ENCODE results near the gene ATP5F1E.
"Not testable (repeated sequence)": the region's sequence is repeated elsewhere in the genome, so short reads cannot be mapped to it uniquely, and the experiment has no call there.

The ATP5F1E gene

DNA sequence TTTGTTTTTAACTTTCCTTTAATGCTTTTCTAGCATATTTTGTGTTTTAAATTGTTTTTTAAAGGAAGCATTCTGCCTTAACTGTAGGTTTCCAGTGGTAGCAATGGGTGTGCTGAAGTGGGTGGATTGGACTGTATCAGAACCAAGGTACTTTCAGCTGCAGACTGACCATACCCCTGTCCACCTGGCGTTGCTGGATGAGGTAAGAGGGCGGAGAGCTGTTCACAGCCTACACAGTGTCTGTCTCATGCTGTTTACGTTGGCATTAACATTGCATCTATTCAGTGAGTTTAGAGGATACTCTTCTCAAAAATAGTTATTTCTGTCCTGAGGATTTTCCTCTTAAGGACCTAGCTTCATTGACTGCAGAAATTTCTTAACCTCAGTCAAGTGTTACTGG, 39.2 kb downstream of the ATP5F1E start:
- in situ Hi-C loops (cut with MboI; ENCODE audit: low sequenced_read_pairs): no loop called here

DNA sequence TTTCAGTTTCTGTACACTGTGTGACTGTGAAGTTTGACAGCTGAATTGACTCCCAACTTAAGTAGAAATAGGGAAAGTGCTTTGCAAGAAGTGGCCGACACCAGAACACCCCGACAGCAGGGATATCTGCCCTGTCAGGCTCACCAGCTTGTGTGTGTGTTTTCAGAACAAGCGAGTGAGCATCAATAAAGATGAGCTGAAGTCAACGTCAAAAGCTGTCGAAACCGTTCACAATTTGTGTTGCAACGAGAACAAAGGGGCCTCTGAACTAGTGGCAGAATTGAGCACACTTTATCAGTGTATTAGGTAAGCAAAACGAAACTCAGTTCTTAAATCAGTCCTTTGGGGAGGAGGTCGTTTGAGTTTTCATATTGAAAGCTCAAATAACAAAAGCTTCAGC, 40.4 kb downstream of the ATP5F1E start:
- in situ Hi-C loops (cut with MboI; ENCODE audit: low sequenced_read_pairs): no loop called here

DNA sequence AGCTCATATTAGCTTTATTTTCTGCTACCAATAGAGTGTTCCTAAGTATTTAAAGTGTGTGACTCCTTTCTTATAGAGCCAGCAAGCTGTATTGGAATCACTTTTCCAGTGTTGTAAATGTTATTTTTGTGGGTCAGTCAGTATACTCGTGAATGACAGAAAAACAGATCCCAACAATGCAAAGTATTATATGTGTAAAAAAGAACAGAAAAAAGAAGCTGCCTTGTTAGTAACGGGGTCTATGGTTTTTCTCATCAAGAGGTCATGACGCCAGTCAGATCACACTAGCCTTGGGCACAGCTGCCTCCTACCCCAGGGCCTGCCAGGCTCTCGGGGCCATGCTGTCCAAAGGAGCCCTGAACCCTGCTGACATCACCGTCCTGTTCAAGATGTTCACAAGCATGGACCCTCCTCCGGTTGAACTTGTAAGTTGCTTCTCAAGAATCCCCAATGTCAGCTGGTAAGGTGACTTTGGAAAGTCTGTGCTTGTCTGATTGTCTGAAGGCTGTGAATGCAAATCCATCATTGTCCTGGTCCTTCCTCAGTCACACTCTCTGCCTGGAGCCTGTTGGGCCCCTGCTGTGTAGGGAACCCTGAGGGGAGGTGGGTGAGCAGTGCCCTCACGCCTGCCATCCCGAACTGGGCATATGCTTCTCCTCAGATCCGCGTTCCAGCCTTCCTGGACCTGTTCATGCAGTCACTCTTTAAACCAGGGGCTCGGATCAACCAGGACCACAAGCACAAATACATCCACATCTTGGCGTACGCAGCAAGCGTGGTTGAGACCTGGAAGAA, 41.3 kb downstream of the ATP5F1E start:
- in situ Hi-C loops (cut with MboI; ENCODE audit: low sequenced_read_pairs): no loop called here

DNA sequence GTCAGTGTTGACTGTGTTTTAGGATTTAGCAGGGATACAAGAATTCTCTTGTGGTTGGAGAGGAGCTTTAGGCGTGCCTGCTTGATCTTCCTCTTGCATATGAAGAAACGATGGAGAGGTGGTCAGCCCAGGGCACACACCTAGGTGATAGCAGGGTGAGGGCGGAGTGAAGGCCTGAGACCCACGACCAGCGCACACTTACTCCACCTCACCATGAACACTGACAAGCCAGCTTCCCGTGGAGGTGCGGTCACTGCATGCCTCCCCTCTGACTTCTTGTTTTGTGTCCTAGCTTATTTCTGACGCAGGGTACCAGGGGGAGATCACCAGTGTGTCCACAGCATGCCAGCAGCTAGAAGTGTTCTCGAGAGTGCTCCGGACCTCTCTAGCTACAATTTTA, 42.9 kb downstream of the ATP5F1E start:
- in situ Hi-C loops (cut with MboI; ENCODE audit: low sequenced_read_pairs): no loop called here

DNA sequence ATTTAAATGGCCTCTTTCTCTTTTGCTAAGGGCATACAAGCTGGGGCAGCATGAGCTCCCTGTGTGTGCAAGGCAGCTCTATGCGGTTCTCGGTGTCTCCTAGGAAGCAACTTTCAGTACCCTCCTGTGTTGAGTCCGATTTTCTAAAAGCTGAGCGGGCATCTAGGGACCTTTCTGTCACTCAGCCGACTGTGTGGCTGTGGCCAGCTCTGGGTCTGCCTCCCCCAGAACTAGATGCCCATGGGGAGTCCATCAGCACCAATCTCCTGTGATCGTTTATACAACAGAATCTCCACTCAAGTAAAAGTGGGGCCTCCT, 43.6 kb downstream of the ATP5F1E start:
- in situ Hi-C loops (cut with MboI; ENCODE audit: low sequenced_read_pairs): no loop called here

DNA sequence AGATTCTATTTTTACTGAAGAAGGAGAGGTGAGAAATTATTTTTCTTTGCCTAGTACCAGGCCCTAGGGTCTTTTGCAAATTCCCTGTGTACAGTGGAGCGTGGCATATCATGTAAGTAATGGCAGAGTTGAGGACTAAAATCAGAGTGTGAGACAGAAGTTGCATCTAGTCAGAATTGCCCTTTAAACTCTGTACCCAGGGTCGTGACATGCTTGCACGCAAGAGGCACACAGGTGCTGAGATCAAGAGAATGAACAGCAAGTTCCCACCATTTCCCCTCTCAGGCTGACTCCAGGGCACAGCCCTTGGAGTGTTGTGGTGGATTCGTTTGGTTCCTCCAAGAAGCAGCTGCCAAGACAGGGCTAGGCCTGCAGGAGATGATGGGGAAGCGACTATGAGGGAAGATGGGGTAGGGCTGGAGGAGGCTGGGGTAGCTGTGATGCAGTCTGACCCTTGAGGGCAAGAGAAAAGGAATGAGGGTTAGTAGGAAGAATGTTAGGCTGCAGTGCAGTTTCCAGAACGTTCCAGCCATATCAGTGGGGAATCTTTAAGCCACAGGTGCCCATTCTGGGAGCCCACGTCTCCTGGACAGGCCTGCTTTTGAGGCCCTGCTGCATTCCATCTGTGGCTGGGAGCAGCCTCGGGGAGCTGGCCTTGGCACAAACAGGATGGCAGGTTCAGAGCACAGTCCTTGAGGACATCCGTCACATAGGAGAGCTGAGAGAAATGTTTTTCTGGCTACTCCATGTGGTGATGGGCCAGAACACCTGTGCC, 44.2 kb downstream of the ATP5F1E start:
- in situ Hi-C loops (cut with MboI; ENCODE audit: low sequenced_read_pairs): no loop called here

DNA sequence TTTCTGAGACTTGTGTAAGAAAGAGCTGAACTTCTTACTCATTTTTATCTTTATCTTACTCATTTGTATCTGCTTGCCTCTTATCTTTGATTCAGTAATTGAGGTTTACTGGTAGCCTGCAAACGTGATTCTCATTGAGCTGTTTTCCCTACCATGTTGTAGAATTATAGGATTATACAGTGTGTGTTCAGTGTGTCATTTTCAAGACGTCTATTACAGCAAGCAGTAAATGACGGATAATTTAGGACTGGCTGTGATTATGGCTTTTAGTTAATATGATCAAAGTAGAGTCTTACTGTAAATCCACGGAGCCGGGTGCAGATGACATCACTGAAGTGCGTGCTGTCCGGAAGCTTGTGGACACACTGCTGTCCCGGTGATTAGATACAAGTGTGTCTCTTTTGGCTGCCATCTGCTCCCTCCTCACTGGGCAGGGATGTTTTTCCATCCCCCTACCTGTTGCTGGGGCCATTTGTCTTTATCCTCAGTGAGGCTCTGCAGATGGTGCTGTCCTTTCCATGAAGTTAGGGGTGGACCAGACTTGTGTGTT, 45.1 kb downstream of the ATP5F1E start:
- in situ Hi-C loops (cut with MboI; ENCODE audit: low sequenced_read_pairs): no loop called here

DNA sequence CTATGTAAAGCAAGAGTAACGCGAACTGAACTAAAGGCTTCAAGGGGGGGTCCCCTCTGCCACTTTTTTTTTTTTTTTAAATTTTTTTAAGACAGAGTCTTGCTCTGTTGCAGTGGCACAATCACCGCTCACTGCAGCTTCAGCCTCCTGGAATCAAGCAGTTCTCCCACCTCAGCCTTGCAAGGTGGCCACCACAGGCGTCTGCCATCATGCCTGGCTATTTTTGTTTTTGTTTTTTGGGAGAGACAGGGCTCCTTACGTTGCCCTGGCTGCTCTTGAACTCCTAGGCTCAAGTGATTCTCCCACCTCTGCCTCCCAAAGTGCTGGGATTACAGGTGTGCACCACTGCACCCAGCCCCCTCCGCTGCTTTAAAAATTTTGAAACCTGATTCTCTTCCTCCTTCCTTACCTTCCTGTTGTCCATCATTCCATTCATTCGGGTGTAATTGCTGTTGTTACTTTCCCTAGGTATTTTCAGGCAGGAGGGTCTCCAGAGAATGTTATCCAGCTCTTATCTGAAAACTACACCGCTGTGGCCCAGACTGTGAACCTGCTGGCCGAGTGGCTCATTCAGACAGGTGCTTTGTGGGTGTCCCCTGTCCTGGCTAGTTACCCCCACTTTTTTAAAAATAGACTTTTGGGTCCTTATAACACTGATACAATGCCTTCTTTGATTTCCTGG, 45.7 kb downstream of the ATP5F1E start:
- in situ Hi-C loops (cut with MboI; ENCODE audit: low sequenced_read_pairs): no loop called here

DNA sequence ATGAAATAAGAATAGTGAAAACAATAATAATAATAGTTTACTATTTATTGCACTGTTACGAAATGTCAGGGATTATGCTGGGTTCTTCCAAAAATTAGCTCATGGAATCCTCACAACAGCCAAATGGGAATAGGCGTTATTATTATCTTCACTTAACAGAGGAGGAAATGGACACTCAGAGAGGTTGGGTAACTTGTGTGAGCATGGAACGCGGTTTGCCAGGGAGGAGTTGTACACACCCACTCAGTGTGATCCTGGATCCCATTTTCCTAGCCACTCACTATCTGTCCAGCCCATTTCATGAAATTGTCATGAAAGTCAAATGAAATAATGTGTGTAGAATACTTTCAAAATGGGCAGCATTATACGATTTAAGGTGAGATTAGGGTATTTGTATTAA, 46.5 kb downstream of the ATP5F1E start:
- in situ Hi-C loops (cut with MboI; ENCODE audit: low sequenced_read_pairs): no loop called here

DNA sequence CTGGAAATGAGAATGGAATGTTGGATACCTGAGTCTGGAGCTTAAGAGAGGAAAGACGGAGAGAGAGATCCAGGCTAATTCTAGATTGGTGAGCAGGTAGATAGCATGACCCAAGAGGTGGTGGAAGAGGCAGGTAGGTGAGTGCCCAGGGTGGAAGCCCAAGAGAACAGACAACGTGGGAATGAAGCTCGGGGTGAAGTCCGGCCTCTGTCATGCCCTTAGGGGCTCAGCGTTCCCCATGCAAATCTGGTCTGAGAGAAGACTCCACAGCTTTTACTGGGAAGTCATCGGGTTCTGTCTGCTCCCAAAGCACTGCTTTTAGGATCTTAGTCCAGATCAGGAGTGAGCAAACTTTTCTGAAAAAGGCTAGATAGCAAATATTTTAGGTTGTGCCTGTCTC, 47.4 kb downstream of the ATP5F1E start:
- in situ Hi-C loops (cut with MboI; ENCODE audit: low sequenced_read_pairs): no loop called here

DNA sequence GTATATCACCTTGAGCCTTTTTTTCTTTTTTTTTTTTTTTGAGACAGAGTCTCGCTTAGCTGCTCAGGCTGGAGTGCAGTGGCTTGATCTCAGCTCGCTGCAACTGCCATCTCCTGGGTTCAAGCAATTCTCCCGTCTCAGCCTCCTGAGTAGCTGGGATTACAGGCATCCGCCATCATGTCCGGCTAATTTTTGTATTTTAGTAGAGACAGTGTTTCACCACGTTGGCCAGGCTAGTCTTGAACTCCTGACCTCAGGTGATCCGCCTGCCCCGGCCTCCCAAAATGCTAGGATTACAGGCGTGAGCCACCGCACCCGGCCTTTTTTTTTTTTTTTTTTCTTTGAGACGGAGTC, 49.0 kb downstream of the ATP5F1E start:
- in situ Hi-C loops (cut with MboI; ENCODE audit: low sequenced_read_pairs): not testable (repeated sequence)

DNA sequence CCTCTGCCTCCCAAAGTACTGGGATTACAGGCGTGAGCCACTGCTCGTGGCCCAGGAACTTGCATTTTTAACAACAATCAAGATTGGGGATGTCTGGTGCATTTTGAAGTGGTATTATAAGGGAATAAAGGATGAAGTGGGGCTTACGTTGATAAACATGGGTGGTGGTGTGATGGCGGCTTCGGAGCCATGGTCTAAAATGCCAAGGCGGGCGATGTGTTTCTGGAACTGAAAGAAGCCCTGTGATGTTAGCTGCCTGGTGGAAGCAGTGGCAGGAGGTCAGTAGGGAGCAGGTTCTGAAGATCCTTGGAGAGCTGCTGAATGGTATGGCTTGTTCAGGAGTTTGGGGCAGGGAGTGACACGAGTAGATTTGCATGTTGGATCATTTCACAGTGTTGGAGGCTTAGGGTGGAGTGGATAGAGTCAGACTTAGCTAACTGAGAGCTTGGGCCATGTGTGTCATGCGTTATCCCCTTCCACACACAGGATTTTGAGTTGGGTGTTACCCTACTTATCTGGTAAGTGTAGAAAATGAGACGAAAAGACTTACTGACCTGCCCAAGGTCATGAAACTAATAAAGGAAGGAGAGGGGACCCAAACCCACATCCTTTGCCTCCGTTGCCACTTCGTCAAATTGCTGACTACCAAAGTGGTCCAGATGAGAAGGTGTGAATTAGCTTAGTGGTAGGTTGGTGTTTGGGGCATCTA, 49.6 kb downstream of the ATP5F1E start:
- in situ Hi-C loops (cut with MboI; ENCODE audit: low sequenced_read_pairs): no loop called here

DNA sequence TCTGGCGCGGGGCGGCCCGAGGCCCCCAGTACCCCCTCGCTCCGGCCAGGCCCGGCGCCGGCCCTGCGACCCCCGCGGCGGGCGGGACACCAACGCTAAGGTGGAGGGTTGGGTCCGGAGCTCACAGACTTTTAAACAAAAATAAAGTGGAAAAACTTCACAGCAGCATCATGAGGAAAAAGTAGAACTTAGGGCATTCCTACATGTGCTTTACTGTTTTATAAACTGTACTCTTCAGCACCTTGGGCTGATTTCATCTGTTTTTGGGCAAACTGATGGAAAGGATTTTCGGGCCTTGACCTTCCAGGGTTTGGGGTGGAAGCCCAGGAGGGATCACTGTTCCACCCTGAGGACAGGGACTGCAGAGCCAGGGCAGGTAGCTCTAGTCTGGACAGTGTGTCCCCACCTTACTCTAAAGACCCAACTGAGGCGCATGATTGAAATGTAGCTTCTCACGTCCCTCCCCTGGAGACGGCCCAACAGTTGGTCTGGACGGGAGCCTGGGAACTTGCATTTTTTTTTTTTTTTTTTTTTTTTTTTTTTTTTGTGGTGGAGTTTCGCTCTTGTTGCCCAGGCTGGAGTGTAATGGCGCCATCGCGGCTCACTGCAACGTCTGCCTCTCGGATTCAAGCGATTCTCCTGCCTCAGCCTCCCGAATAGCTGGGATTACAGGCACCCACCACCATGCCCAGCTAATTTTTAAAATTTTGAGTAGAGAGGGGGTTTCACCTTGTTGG, 50.3 kb downstream of the ATP5F1E start:
- in situ Hi-C loops (cut with MboI; ENCODE audit: low sequenced_read_pairs): no loop called here

DNA sequence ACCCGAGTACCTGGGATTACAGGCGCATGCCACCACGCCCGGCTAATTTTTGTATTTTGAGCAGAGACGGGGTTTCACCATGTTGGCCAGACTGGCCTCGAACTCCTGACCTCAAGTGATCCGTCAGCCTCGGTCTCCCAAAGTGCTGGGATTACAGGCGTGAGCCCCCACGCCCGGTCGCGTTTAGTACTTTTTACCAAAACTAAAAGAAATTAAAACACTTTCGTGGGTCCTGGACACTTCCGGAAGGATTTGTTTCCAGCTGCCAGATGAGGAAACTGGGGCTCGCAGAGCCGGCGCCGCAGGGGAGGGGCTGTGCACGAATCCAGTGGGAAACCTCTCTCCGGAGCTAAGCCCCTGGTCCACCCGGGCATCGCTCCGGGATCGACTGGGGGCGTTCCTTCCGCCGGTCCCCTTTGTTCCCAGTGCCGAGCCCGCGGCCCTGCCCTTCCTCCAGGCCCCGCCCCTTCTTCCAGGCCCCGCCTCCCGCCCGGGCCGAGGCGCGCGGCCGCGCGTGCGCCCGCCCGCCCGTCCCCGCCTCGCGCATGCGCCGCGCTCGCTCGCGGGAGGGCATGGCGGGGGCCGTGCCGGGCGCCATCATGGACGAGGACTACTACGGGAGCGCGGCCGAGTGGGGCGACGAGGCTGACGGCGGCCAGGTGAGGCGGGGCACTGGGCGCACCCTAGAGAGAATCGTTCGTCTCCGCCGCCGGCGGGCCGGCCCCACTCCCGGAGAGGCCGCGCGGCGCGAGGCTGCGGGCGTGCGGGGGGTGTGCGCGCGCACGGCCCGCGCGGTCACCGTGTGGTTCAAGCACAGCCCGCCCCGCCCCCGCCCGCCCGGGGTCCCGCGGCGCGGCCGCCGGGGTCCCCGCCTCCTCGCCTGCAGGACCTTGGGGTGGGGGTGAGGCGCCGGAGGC, 51.2 kb downstream of the ATP5F1E start, which contains the start of gene NELFCD:
Gene NELFCD (plus strand): TSS at position 546 of the 917 bp plus-strand sequence. CDS start 54 bp downstream, at position 600.
- in situ Hi-C loops (cut with MboI; ENCODE audit: low sequenced_read_pairs): no loop called here

DNA sequence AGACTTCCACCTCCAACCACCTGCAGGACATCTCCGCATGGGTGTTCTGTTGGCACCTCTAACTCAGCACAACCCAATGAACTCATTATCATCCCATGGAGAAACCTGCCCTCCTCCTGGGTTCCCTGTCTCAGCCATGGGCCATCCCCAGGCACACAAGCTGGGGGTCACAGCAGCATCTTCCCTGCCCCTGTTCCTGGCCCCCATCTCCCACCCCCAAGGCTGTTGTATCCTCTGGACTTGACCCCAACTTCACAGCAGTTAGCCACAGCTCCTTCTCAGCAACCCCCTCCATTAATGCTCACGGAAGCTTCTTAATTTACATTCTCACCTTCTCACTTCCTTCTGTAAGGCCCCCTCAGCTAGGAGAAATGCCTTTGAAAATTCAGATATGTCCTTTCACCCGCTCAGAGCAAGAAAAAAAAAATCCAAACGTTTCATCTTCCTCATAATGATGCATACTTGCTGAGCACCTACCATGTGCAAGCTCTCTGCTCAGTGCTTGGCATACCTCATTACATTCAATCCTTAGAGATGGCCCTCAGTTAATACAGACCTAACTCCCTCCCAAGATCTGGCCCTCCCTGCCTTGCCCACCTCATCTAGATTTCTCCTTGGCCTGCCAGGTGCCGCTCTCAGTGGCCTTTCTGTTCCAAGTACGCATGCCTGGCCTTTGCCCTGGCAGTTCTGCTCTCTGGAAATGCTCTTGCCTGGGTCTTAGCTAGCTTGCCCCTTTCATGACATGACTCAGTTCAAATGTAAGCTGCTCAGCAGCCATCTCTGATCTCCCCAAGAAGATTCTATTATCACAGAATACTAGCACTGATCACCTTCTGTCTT, 53.6 kb downstream of the ATP5F1E start:
- in situ Hi-C loops (cut with MboI; ENCODE audit: low sequenced_read_pairs): no loop called here

DNA sequence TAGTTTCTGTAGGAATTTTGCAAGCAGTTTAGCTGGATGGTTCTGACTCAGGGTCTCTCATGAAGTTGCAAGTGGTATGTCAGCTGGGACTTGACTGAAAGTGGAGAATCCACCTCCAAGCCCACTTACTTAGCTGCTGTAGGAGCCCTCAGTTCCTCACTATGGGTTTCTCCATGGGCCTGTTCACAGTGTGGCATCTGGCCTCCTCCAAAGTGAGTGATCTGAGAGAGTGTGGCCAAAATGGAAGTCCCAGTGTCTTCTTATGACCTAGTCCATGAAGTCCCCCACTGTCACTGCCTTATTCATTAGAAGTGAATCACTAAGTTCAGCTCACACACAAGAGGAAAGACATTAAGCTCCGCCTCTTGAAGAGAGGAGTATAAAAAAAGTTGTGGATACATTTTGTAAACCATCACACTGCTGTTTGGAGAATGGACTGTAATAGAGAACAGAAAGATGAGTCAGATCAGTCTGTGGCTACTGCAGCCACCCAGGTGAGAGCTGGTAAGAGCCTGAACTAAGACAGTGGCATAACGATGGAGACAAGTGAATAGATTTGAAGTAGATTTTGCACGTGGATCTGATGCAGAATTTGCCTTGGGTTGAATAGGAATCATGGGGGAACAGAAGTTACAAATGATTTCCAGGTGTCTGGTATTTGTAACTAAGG, 55.9 kb downstream of the ATP5F1E start:
- in situ Hi-C loops (cut with MboI; ENCODE audit: low sequenced_read_pairs): no loop called here

Data from HL-60/S4 (cell line).